ENCODE measurements around the gene ST8SIA2. TPM values are rescaled to one million over a fixed set of nuclear protein-coding genes. Genes with fewer than 3 reads are reported as not detected.

ST8SIA2 gene
- not detected for total RNA-seq (2013)
- polyA plus RNA-seq (not detected), polyA minus RNA-seq (not detected in 2 replicates), total RNA-seq (0 to 2.9 (median 0) reads per million in 11 experiments)

- Mint-ChIP-seq H3K27ac (no peak within 1 kb of the TSS), H3K4me1 (peaks cover 3% of the 10 kb centered on the region), H3K36me3 (no peaks in the 10 kb centered on the region), H3K27me3 (ENCODE audit: low read depth in 3 of 3) (peaks cover 71 to 75% (median 72%) of the 10 kb centered on the region in 3 donors), H3K9me3 (peaks cover 0 to 9% (median 2%) of the 10 kb centered on the region in 7 donors), H3K4me3 (peak within 1 kb of the TSS; percentile 34 to 92)
- Histone ChIP-seq H4K20me1 (ENCODE audit: insufficient read depth, low read length) (no peaks in the 10 kb centered on the region), H3K27me3 (ENCODE audit: control insufficient read depth in 2 of 2, insufficient read depth in 2 of 2, low read length in 2 of 2) (peaks cover 42 to 70% of the 10 kb centered on the region in 2 donors), H3K4me2 (replicated peaks; ENCODE audit: extremely low read depth, low read length, poor library complexity, severe bottlenecking) (peak within 1 kb of the TSS; percentile 19), H3K9ac (ENCODE audit: insufficient read depth, low read length, poor library complexity, severe bottlenecking) (no peak within 1 kb of the TSS), H3K4me1 (ENCODE audit: control insufficient read depth in 1 of 2, insufficient read depth in 2 of 2, low read length in 2 of 2) (no peaks in the 10 kb centered on the region), H2AFZ (ENCODE audit: insufficient read depth, low read depth, low read length, poor library complexity, severe bottlenecking) (no peak within 1 kb of the TSS), H3K36me3 (replicated peaks in 1 of 2; ENCODE audit: control insufficient read depth in 1 of 2, insufficient read depth in 2 of 2, low read length in 2 of 2) (no peaks in the 10 kb centered on the region), H3K27ac (ENCODE audit: low read depth in 1 of 2, low read length in 2 of 2) (no peak within 1 kb of the TSS), H3K79me2 (ENCODE audit: insufficient read depth, low read length) (no peaks in the 10 kb centered on the region), H3K4me3 (replicated peaks in 1 of 3; ENCODE audit: low read depth in 2 of 3, low read length in 3 of 3) (no peak within 1 kb of the TSS), H3K9me3 (replicated peaks in 1 of 2; ENCODE audit: control insufficient read depth in 1 of 2, insufficient read depth in 1 of 2, low read length in 2 of 2) (peaks cover 0 to 13% of the 10 kb centered on the region in 2 donors)
- no peak for DNase-seq
- WGBS (ENCODE audit: insufficient coverage), result 2% methylated on average over 73 of the region's 78 CpGs
- intact Hi-C loops (cut with micrococcal nuclease), result no loop called here
- TF ChIP-seq, protein P1, sequence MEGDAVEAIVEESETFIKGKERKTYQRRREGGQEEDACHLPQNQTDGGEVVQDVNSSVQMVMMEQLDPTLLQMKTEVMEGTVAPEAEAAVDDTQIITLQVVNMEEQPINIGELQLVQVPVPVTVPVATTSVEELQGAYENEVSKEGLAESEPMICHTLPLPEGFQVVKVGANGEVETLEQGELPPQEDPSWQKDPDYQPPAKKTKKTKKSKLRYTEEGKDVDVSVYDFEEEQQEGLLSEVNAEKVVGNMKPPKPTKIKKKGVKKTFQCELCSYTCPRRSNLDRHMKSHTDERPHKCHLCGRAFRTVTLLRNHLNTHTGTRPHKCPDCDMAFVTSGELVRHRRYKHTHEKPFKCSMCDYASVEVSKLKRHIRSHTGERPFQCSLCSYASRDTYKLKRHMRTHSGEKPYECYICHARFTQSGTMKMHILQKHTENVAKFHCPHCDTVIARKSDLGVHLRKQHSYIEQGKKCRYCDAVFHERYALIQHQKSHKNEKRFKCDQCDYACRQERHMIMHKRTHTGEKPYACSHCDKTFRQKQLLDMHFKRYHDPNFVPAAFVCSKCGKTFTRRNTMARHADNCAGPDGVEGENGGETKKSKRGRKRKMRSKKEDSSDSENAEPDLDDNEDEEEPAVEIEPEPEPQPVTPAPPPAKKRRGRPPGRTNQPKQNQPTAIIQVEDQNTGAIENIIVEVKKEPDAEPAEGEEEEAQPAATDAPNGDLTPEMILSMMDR (IDR thresholded peaks at IDR 0.05), result no peak
Measured at GRCh38 chr15:92393071-92393979, at the start of gene ST8SIA2. ST8SIA2 (plus strand) TSS chr15:92393881; CDS start chr15:92394065, 184 bp downstream.

DNA sequence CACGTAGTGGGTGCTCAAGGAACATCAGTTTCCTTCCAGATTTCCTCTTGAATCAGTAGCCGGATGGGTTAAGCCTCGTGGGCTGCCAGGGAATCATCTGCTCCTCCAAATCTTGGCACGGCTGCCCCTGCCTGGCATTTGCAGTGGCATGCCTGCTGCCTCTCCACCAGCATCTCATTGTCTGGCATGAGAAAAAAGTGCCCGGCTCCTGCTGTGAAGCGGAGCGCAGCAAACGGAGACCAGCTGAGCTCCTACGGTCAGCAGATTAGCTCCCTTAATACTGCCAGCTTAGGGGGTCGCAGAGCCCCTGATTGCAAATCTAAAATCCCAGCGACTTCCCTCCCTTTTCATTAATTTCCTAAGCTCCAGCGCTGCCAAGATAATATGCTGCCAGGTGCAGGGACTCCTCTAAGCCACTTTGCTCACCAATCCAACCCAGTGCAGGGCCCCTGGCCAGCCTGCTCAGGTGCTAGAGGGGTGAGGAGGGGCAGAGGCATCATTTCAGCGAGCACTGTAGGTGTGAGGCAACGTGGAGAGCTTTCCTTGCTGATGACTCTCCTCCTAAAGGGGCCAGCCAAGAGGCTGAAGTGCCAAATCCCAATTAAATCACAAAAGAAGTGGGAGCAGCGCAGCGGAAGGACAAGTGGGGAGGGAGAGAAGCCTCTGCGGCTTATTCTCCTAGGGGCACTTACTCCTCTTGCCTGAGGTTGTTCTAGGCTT lies 49.6 kb upstream of the ST8SIA2 start:
- Histone ChIP-seq H3K27ac (ENCODE audit: low read depth in 1 of 2, low read length in 2 of 2) (no peak overlapping the region), H3K36me3 (replicated peaks in 1 of 2; ENCODE audit: control insufficient read depth in 1 of 2, insufficient read depth in 2 of 2, low read length in 2 of 2) (no peaks in the 10 kb centered on the region), H3K4me2 (replicated peaks; ENCODE audit: extremely low read depth, low read length, poor library complexity, severe bottlenecking) (no peak overlapping the region), H2AFZ (ENCODE audit: insufficient read depth, low read depth, low read length, poor library complexity, severe bottlenecking) (no peak overlapping the region), H4K20me1 (ENCODE audit: insufficient read depth, low read length) (no peaks in the 10 kb centered on the region), H3K9ac (ENCODE audit: insufficient read depth, low read length, poor library complexity, severe bottlenecking) (no peak overlapping the region), H3K27me3 (ENCODE audit: control insufficient read depth in 2 of 2, insufficient read depth in 2 of 2, low read length in 2 of 2) (no peaks in the 10 kb centered on the region), H3K4me3 (replicated peaks in 1 of 3; ENCODE audit: low read depth in 2 of 3, low read length in 3 of 3) (no peak overlapping the region), H3K9me3 (replicated peaks in 1 of 2; ENCODE audit: control insufficient read depth in 1 of 2, insufficient read depth in 1 of 2, low read length in 2 of 2) (no peaks in the 10 kb centered on the region), H3K4me1 (ENCODE audit: control insufficient read depth in 1 of 2, insufficient read depth in 2 of 2, low read length in 2 of 2) (no peaks in the 10 kb centered on the region), H3K79me2 (ENCODE audit: insufficient read depth, low read length) (no peaks in the 10 kb centered on the region)
- 70% methylated on average over 13 of the region's 17 CpGs for WGBS (ENCODE audit: insufficient coverage)
- H3K9me3 Mint-ChIP-seq, result peaks cover 0 to 6% (median 3%) of the 10 kb centered on the region in 7 donors
- DNase-seq, result no peak
- H3K27ac Mint-ChIP-seq, result no peak overlapping the region
- H3K4me1 Mint-ChIP-seq, result no peaks in the 10 kb centered on the region
- no peak overlapping the region for H3K4me3 Mint-ChIP-seq
- intact Hi-C loops (cut with micrococcal nuclease), result no loop called here
- TF ChIP-seq, protein P1 (IDR thresholded peaks at IDR 0.05), result no peak
- H3K36me3 Mint-ChIP-seq, result no peaks in the 10 kb centered on the region
- H3K27me3 Mint-ChIP-seq (ENCODE audit: low read depth in 3 of 3), result peaks cover 7 to 11% (median 10%) of the 10 kb centered on the region in 3 donors

Measured in CD14-positive monocyte (primary cell).